Breast epithelium (tissue), 3 donors: Measurements from ENCODE around the gene MLST8.

Experiments used
- CTCF ChIP-seq, 3 donors: fragments of 450-650 bp; IDR thresholded peaks; one replicate each; pipeline ENCODE4 v1.5.1; 2016 to 2017; ENCODE audit warnings: antibody characterized with exemption in 3 of 3, mild to moderate bottlenecking in 3 of 3, moderate library complexity in 3 of 3
- POLR2AphosphoS5 ChIP-seq, 3 donors: sonication (generic); formaldehyde crosslinking; IDR thresholded peaks; one replicate each; pipeline ENCODE4 v1.6.1; 2017; ENCODE audit warnings: antibody characterized with exemption in 3 of 3

- TF ChIP-seq CTCF (IDR thresholded peaks at IDR 0.05) (no peak), POLR2AphosphoS5 (IDR thresholded peaks at IDR 0.05) (no peak)
Observed at GRCh38 chr16:2186064-2186463, 19.2 kb upstream of the MLST8 start.
